Thyroid gland (tissue), 4 donors: ENCODE data around the gene ABCC4. TPM values are rescaled to one million over a fixed set of nuclear protein-coding genes. Genes with fewer than 3 reads are reported as not detected.
A peak's percentile ranks its signal among the peaks of the same experiment; 100 is the strongest.
"Not testable (repeated sequence)": the region's sequence is repeated elsewhere in the genome, so short reads cannot be mapped to it uniquely, and the experiment has no call there.

Experiments used
- DNase-seq, 2 donors: peaks; one replicate each; pipeline ENCODE4 v3.0.0-alpha.2; 2019
- H3K27ac ChIP-seq, 3 donors: fragments of 200-600 bp; sonication (generic); 1 replicate in 2 of 3; 2 replicates in 1 of 3; pipeline ENCODE4 v1.5.1; 2016 to 2019; ENCODE audit warnings: mild to moderate bottlenecking in 1 of 3, moderate library complexity in 1 of 3
- H3K27me3 ChIP-seq: fragments of 200-600 bp; sonication (generic); one replicate; pipeline ENCODE4 v1.5.1; 2019
- H3K36me3 ChIP-seq, 2 donors: fragments of 200-600 bp; sonication (generic); one replicate each; pipeline ENCODE4 v1.5.1; 2016 to 2019
- H3K4me1 ChIP-seq, 2 donors: fragments of 200-600 bp; sonication (generic); one replicate each; pipeline ENCODE4 v1.5.1; 2017 to 2019
- H3K4me3 ChIP-seq, 3 donors: fragments of 200-600 bp; sonication (generic); replicated peaks in 1 of 3; 1 replicate in 2 of 3; 2 replicates in 1 of 3; pipeline ENCODE4 v1.5.1; 2016; ENCODE audit warnings: mild to moderate bottlenecking in 1 of 3
- H3K9me3 ChIP-seq: fragments of 200-600 bp; sonication (generic); one replicate; pipeline ENCODE4 v1.5.1; 2017
- POLR2A ChIP-seq, 2 donors: fragments of 450-650 bp; IDR thresholded peaks; one replicate each; pipeline ENCODE4 v1.6.1; 2017; ENCODE audit warnings: antibody characterized with exemption in 2 of 2, mild to moderate bottlenecking in 2 of 2, moderate library complexity in 1 of 2
- WGBS, 2 donors: methylation state at CpG; one replicate each; pipeline ENCODE4 v1.1.5; 2017; 5-methylcytosine and 5-hydroxymethylcytosine counted together
- intact Hi-C: fragments of 100-400 bp; cut with DNase I; formaldehyde crosslinking; loops from one replicate; pipeline ENCODE4 v1.15.1; 2023
- total RNA-seq, 4 donors: library from RNA; depleted of rRNA; stranded (reverse); fragments of >200 nt; gene quantifications; one replicate each; pipeline ENCODE4 v1.2.3, GENCODE V29; 2016
- TF ChIP-seq, protein P1 (sequence below), 6 experiments: fragments of 200-600 bp in 3 of 6; fragments of 450-650 bp in 3 of 6; sonication (generic) in 3 of 6; IDR thresholded peaks; one replicate each; pipeline ENCODE4 v1.5.1; 2016 to 2019; ENCODE audit warnings: antibody characterized with exemption in 6 of 6, mild to moderate bottlenecking in 2 of 6, inconsistent platforms in 1 of 6, moderate library complexity in 1 of 6

Gene ABCC4
- total RNA-seq, 4 donors from 2014 or later, result 9.1 to 29.6 (median 19.7) TPM

DNA sequence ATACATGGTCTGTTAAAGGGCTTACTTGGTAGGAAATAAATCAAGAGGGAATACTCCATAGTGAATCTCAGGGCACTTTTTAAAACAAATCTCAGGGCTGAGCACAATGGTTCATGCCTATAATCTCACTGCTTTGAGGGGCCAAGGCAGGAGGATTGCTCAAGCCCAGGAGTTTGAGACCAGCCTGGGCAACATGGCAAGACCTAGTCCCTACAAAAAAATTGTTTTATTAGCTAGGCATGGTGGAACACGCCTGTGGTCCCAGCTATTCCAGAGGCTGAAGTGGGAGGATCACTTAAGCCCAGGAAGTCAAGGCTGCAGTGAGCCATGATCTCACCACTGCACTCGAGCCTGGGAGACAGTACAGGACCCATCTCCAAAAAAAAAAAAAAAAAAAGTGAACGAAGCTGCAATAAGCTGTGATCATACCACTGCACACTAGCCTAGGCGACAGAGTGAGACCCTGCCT is 25.2 kb downstream of the ABCC4 start:
- H3K27ac ChIP-seq, result peak overlapping the region in 1 of 3 donors; percentile 44
- no peaks in the 10 kb centered on the region for H3K36me3 ChIP-seq
- intact Hi-C loops, result no loop called here
- no peak for TF ChIP-seq POLR2A (IDR thresholded peaks at IDR 0.05)
- H3K27me3 ChIP-seq, result no peaks in the 10 kb centered on the region
- no peak overlapping the region for H3K4me3 ChIP-seq
- no peaks in the 10 kb centered on the region for H3K9me3 ChIP-seq
- no peak for DNase-seq
- 86 to 91% methylated on average over 4 of the region's 4 CpGs for WGBS, 2 donors
- peaks cover 0 to 6% of the 10 kb centered on the region in 2 donors for H3K4me1 ChIP-seq

DNA sequence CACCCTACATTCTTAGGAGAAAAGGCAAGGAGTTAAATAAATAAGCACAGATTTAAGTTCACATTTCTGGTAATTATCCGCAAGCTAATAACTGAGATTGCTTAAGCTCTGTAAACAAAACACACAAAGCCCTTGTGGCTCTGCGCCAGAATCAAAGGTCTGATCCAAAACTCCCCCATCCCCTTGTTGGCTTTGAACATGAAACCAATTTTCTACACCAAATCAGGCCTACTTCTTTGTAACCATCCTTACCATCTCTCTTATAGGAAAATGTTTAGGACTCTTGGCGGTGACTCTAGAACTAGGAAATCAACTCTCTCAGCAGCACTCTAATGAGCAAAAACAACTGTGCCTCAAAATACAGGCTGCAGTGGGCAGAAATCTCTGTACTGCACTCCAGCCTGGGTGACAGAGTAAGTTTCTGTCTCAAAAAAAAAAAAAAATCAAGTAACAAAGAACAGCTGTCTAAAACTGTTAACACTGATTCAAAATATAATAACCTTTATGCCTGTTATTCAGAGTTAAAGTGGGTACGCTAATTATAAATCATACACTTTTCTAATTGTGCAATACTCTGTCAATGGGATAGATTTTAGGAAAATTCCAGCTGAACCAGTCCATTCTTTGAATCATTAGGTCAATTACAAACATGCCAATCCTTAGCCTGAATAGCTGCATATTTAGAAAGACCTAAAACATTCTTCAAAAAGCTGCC is 25.8 kb downstream of the ABCC4 start:
- Histone ChIP-seq H3K36me3 (no peaks in the 10 kb centered on the region), H3K27ac (peak overlapping the region in 1 of 3 donors; percentile 44), H3K4me3 (no peak overlapping the region), H3K27me3 (no peaks in the 10 kb centered on the region), H3K4me1 (peaks cover 0 to 6% of the 10 kb centered on the region in 2 donors), H3K9me3 (no peaks in the 10 kb centered on the region)
- 73% methylated on average over 4 of the region's 4 CpGs for whole genome bisulfite sequencing, 2 donors
- DNase-seq, result peak; percentile 15 to 27
- intact Hi-C loops, result no loop called here
- TF ChIP-seq, protein P1, sequence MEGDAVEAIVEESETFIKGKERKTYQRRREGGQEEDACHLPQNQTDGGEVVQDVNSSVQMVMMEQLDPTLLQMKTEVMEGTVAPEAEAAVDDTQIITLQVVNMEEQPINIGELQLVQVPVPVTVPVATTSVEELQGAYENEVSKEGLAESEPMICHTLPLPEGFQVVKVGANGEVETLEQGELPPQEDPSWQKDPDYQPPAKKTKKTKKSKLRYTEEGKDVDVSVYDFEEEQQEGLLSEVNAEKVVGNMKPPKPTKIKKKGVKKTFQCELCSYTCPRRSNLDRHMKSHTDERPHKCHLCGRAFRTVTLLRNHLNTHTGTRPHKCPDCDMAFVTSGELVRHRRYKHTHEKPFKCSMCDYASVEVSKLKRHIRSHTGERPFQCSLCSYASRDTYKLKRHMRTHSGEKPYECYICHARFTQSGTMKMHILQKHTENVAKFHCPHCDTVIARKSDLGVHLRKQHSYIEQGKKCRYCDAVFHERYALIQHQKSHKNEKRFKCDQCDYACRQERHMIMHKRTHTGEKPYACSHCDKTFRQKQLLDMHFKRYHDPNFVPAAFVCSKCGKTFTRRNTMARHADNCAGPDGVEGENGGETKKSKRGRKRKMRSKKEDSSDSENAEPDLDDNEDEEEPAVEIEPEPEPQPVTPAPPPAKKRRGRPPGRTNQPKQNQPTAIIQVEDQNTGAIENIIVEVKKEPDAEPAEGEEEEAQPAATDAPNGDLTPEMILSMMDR (IDR thresholded peaks at IDR 0.05), result no peak
- TF ChIP-seq POLR2A (IDR thresholded peaks at IDR 0.05), result no peak

DNA sequence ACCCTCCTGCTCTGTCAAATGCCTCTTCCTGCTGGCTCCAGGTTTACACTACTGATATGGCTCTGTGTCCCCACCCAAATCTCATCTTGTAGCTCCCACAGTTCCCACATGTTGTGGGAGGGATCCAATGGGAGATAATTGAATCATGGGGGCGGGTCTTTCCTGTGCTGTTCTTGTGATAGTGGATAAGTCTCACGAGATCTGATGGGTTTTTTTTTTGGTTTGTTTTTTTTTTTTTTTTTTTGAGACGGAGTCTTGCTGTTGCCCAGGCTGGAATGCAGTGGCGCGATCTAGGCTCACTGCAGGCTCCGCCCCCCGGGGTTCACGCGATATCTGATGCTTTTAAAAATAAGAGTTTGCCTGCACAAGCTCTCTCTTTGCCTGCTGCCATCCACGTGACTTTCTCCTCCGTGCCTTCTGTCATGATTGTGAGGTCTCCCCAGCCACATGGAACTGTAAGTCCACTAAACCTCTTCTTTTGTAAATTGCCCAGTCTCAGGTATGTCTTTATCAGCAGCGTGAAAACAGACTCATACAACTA is 27.6 kb downstream of the ABCC4 start:
- 80 to 84% methylated on average over 11 to 12 of the region's 12 CpGs for WGBS, 2 donors
- peaks cover 0 to 10% of the 10 kb centered on the region in 2 donors for H3K4me1 ChIP-seq

DNA sequence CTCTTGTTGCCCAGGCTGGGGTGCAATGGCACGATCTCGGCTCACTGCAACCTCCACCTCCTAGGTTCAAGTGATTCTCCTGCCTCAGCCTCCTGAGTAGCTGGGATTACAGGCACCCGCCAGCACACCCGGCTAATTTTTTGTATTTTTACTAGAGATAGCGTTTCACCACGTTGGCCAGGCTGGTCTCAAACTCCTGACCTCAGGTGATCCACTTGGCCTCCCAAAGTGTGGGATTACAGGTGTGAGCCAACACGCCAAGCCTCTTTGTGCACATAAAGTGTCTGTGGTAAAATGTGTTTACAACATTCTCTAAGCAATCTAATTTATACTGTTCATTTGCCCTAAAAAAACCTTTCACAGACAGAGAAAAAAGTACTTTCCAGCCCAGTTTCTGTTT is 29.2 kb downstream of the ABCC4 start:
- DNase-seq, H3K27ac ChIP-seq, H3K9me3 ChIP-seq, H3K4me3 ChIP-seq, H3K27me3 ChIP-seq, intact Hi-C loops, H3K36me3 ChIP-seq: not testable (repeated sequence)
- peaks cover 0 to 10% of the 10 kb centered on the region in 2 donors for H3K4me1 ChIP-seq
- WGBS, 2 donors, result 89 to 92% methylated on average over 7 of the region's 7 CpGs

More for the DNA sequence above, 27.6 kb downstream of the ABCC4 start:
- H3K27ac ChIP-seq, H3K4me3 ChIP-seq, H3K27me3 ChIP-seq, intact Hi-C loops, DNase-seq, H3K36me3 ChIP-seq, H3K9me3 ChIP-seq: not testable (repeated sequence)

DNA sequence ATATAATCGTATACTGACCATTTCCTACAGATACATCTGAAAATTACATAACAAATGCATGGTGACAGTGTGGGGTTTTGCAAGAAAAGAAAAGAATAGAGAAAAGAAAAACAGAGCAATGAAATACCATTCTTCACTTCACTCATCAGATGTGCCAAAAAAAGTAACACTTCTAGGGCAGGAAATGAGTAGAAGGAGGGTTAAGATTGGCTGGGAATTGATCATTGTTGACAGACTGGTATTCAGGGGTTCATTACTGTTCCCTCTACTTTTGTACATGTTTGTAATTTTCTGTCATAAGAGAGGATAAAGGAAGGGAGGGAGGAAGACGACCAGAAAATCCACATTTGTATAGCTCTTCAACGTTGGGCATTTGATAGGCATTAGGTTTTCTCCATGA is 31.5 kb downstream of the ABCC4 start:
- Histone ChIP-seq H3K4me3 (no peak overlapping the region), H3K27me3 (no peaks in the 10 kb centered on the region), H3K27ac (no peak overlapping the region), H3K4me1 (peaks cover 0 to 4% of the 10 kb centered on the region in 2 donors), H3K36me3 (no peaks in the 10 kb centered on the region), H3K9me3 (no peaks in the 10 kb centered on the region)
- intact Hi-C loops, result no loop called here
- TF ChIP-seq, protein P1 (IDR thresholded peaks at IDR 0.05), result no peak
- TF ChIP-seq POLR2A (IDR thresholded peaks at IDR 0.05), result no peak
- DNase-seq, result no peak
- WGBS, 2 donors, result 80 to 90% methylated on average over 3 of the region's 3 CpGs

DNA sequence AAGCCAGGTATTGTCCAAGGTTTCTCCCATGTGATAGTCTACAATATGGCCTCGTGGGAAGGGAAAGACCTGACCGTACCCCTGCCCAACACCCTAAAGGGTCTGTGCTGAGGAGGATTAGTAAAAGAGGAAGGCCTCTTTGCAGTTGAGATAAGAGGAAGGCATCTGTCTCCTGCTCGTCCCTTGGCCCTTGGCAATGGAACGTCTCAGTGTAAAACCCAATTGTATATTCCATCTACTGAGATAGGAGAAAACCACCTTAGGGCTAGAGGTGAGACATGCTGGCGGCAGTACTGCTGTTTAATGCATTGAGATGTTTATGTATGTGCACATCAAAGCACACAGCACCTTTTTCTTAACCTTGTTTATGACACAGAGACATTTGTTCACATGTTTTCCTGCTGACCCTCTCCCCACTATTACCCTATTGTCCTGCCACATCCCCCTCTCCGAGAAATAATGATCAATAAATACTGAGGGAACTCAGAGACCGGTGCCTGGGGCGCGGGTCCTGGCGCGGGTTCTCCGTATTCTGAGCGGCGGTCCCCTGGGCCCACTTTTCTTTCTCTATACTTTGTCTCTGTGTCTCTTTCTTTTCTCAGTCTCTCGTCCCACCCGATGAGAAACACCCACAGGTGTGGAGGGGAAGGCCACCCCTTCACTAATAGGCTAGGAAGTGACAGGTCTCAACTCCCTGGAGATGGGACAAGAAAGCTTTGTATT is 32.7 kb downstream of the ABCC4 start:
- DNase-seq, result not testable (repeated sequence)

More for the DNA sequence above, 32.7 kb downstream of the ABCC4 start:
- H3K4me3 ChIP-seq, H3K27me3 ChIP-seq, H3K4me1 ChIP-seq, H3K27ac ChIP-seq, H3K9me3 ChIP-seq, H3K36me3 ChIP-seq, intact Hi-C loops: not testable (repeated sequence)
- WGBS, 2 donors, result 95 to 96% methylated on average over 16 of the region's 16 CpGs
